ENCODE data around the gene TRRAP.

GRCh38 chr7:98899816-98900215 is 21.5 kb downstream of the TRRAP start:
- TF ChIP-seq, protein P1, sequence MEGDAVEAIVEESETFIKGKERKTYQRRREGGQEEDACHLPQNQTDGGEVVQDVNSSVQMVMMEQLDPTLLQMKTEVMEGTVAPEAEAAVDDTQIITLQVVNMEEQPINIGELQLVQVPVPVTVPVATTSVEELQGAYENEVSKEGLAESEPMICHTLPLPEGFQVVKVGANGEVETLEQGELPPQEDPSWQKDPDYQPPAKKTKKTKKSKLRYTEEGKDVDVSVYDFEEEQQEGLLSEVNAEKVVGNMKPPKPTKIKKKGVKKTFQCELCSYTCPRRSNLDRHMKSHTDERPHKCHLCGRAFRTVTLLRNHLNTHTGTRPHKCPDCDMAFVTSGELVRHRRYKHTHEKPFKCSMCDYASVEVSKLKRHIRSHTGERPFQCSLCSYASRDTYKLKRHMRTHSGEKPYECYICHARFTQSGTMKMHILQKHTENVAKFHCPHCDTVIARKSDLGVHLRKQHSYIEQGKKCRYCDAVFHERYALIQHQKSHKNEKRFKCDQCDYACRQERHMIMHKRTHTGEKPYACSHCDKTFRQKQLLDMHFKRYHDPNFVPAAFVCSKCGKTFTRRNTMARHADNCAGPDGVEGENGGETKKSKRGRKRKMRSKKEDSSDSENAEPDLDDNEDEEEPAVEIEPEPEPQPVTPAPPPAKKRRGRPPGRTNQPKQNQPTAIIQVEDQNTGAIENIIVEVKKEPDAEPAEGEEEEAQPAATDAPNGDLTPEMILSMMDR (IDR thresholded peaks at IDR 0.05; ENCODE audit: insufficient read depth, low read length), result no peak
- TF ChIP-seq, protein P2, sequence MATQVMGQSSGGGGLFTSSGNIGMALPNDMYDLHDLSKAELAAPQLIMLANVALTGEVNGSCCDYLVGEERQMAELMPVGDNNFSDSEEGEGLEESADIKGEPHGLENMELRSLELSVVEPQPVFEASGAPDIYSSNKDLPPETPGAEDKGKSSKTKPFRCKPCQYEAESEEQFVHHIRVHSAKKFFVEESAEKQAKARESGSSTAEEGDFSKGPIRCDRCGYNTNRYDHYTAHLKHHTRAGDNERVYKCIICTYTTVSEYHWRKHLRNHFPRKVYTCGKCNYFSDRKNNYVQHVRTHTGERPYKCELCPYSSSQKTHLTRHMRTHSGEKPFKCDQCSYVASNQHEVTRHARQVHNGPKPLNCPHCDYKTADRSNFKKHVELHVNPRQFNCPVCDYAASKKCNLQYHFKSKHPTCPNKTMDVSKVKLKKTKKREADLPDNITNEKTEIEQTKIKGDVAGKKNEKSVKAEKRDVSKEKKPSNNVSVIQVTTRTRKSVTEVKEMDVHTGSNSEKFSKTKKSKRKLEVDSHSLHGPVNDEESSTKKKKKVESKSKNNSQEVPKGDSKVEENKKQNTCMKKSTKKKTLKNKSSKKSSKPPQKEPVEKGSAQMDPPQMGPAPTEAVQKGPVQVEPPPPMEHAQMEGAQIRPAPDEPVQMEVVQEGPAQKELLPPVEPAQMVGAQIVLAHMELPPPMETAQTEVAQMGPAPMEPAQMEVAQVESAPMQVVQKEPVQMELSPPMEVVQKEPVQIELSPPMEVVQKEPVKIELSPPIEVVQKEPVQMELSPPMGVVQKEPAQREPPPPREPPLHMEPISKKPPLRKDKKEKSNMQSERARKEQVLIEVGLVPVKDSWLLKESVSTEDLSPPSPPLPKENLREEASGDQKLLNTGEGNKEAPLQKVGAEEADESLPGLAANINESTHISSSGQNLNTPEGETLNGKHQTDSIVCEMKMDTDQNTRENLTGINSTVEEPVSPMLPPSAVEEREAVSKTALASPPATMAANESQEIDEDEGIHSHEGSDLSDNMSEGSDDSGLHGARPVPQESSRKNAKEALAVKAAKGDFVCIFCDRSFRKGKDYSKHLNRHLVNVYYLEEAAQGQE (IDR thresholded peaks at IDR 0.05; ENCODE audit: insufficient replicate concordance, low read depth), result no peak
- TF ChIP-seq POLR2AphosphoS5 (IDR thresholded peaks at IDR 0.05; ENCODE audit: low read depth) (no peak), GABPA (IDR thresholded peaks at IDR 0.05; ENCODE audit: low read depth) (no peak)
